ENCODE results near the gene ADCY9.

GRCh38 chr16:3979070-3979469 lies 137.2 kb downstream of the ADCY9 start:
- TF ChIP-seq TCF7L2 (IDR thresholded peaks at IDR 0.05; ENCODE audit: borderline replicate concordance, extremely low read depth, insufficient read depth, insufficient read length) (no peak), RAD21 (IDR thresholded peaks at IDR 0.05; ENCODE audit: low read depth) (no peak), EZH2phosphoT487 (IDR thresholded peaks at IDR 0.05; ENCODE audit: borderline replicate concordance) (no peak), YY1 (IDR thresholded peaks at IDR 0.05; ENCODE audit: extremely low read depth, insufficient replicate concordance, low read depth, low read length) (no peak)

Data from HCT116 (cell line).